ENCODE data around the gene RABIF. TPM values are rescaled to one million over a fixed set of nuclear protein-coding genes. Genes with fewer than 3 reads are reported as not detected.
"Not testable (repeated sequence)": the region's sequence is repeated elsewhere in the genome, so short reads cannot be mapped to it uniquely, and the experiment has no call there.

RABIF gene
- total RNA-seq: 10 to 100 TPM in 6 of 8 experiments, 1 to 10 TPM in 2; 8.1 to 16.3 (median 10.8) TPM

DNA sequence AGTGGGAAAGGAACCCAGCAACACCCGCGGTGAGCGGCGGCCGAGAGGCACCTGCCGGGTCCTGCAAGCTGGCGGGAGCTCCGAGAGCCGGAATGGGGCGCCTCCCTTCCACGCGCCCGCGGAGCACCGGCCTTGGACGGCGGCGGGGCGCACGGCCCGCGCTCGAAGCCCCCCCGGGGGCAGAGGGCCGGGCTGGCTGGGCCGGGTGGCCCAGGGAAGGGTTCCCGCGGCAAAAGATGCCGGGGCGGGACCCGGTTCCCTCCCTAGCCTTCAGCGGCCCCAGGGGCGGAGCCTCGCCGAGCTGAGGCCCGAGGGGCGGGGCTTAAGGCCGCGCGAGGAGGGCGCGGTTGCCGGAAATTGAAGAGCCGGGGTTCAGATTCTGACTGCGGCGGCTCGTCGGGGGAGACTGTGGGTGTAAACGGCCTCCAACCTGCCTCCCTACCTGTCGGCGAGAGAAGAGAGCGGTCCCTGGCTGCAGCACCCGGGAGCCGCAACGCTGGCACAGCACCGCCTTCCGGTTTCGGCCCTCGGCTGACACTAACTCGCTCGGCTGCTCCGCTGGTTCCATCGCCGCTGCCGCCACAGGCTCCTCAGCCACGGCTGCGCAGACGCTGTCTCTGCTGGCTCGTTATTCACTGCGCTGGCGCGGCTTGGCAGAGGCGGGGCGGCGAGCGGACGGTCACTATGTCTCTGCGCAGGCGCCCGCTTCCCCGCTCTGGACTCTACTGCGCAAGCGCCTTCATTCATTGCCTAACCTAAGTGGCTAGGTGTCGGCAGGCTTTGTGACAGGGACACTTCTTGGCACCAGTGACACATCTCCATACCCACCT, at the start of gene RABIF:
Gene RABIF (minus strand): TSS at position 619 of the 830 bp plus-strand sequence. CDS start 51 bp downstream, at position 568.
- in situ Hi-C loops (cut with MboI; ENCODE audit: low pct_unique_long_range_greater_than_20kb in 2 of 9, low sequenced_read_pairs in 9 of 9, unreplicated experiment in 9 of 9): no loop called here
- 0 to 7% (median 0%) methylated on average over 1 to 16 of the region's 84 CpGs; no CpG with 5 or more reads in 3 of the 10 experiments for WGBS, 10 experiments
- Histone ChIP-seq H3K4me3 (peak within 1 kb of the TSS; percentile 54 to 73 (median 69)), H3K27ac (peak within 1 kb of the TSS; percentile 86 to 88), H3K4me1 (replicated peaks in 1 of 2) (peaks cover 7 to 8% of the 10 kb centered on the region in 2 donors)
- peak; percentile 91 to 96 (median 93) for ATAC-seq (replicated peaks in 6 of 8)

DNA sequence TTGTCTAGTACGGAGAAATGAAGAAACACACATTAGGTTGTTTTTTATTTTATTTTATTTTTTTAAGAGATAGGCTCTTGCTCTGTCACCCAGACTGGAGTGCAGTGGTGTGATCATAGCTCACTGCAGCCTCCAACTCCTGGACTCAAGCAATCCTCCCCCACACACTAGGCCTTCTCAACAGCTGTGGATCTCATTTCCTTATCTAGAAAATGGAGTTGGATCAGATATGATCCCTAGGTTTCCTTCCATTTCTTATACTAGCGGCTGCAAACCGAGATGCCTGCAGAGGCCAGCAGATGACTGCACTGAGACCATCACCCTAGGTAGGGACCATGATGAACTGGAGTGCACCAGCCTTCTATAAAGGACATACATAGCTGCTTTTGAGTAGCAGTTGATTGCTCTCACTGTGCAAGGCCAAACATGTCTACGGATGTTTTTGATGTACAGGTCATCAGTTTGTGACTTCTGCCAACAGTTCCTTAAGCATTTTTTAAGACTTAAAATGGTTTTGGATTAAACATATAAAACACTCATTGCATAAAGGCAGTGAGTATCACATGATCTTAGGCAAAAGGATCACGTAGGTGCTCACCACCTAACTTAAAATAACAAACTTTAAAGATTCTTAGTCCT, 49.5 kb upstream of the RABIF start:
- H3K4me3 ChIP-seq: no peak overlapping the region
- H3K4me1 ChIP-seq (replicated peaks in 1 of 2): no peaks in the 10 kb centered on the region
- no peak overlapping the region for H3K27ac ChIP-seq
- 50 to 100% (median 90%) methylated on average over 2 to 5 of the region's 5 CpGs for WGBS, 10 experiments
- ATAC-seq (replicated peaks in 6 of 8): no peak
- in situ Hi-C loops (cut with MboI; ENCODE audit: low pct_unique_long_range_greater_than_20kb in 2 of 9, low sequenced_read_pairs in 9 of 9, unreplicated experiment in 9 of 9): no loop called here

DNA sequence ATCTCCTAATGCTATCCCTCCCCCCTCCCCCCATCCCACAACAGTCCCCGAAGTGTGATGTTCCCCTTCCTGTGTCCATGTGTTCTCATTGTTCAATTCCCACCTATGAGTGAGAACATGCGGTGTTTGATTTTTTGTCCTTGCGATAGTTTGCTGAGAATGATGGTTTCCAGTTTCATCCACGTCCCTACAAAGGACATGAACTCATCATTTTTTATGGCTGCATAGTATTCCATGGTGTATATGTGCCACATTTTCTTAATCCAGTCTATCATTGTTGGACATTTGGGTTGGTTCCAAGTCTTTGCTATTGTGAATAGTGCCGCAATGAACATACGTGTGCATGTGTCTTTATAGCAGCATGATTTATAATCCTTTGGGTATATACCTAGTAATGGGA, 47.5 kb upstream of the RABIF start:
- H3K27ac ChIP-seq; H3K4me1 ChIP-seq (replicated peaks in 1 of 2); H3K4me3 ChIP-seq; in situ Hi-C loops (cut with MboI; ENCODE audit: low pct_unique_long_range_greater_than_20kb in 2 of 9, low sequenced_read_pairs in 9 of 9, unreplicated experiment in 9 of 9); ATAC-seq (replicated peaks in 6 of 8): not testable (repeated sequence)
- WGBS, 10 experiments: no CpG with 5 or more reads among the region's 6 CpGs

DNA sequence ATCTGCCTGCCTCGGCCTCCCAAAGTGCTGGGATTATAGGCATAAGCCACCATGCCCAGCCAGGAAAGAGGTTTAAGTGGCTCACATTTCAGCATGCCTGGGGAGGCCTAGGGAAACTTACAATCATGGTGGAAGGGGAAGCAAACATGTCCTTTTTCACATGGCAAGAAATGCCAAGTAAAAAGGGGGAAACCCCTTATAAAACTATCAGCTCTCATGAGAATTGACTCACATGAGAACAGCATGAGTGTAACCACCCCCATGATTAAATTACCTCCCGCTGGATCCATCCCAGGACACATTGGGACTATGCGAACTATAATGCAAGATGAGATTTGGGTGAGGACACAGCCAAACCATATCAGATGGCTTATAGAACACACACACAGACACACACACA, 46.9 kb upstream of the RABIF start:
- H3K27ac ChIP-seq: no peak overlapping the region
- in situ Hi-C loops (cut with MboI; ENCODE audit: low pct_unique_long_range_greater_than_20kb in 2 of 9, low sequenced_read_pairs in 9 of 9, unreplicated experiment in 9 of 9): no loop called here
- no peak overlapping the region for H3K4me3 ChIP-seq
- no peaks in the 10 kb centered on the region for H3K4me1 ChIP-seq (replicated peaks in 1 of 2)
- no peak for ATAC-seq (replicated peaks in 6 of 8)
- WGBS, 10 experiments: 14 to 64% (median 50%) methylated on average over 1 to 3 of the region's 3 CpGs; no CpG with 5 or more reads in 3 of the 10 experiments

DNA sequence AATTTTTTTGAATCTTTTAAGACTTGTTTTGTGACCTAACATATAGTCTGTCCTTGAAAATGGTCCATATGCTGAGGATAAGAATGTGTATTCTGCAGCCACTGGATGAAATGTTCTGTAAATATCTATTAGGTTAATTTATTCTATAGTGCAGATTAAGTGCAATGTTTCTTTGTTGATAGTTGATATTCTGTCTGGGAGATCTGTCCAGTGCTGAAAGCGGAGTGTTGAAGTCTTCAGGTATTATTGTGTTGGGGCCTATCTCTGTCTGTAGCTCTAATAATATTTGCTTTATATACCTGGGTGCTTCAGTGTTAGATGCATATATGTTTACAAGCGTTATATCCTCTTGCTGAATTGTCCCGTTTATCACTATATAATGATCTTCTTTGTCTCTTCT, 45.8 kb upstream of the RABIF start:
- ATAC-seq (replicated peaks in 6 of 8): no peak
- no peak overlapping the region for H3K27ac ChIP-seq
- in situ Hi-C loops (cut with MboI; ENCODE audit: low pct_unique_long_range_greater_than_20kb in 2 of 9, low sequenced_read_pairs in 9 of 9, unreplicated experiment in 9 of 9): no loop called here
- WGBS, 10 experiments: 50 to 93% (median 85%) methylated on average over 2 to 3 of the region's 3 CpGs
- H3K4me3 ChIP-seq: no peak overlapping the region
- H3K4me1 ChIP-seq (replicated peaks in 1 of 2): no peaks in the 10 kb centered on the region

DNA sequence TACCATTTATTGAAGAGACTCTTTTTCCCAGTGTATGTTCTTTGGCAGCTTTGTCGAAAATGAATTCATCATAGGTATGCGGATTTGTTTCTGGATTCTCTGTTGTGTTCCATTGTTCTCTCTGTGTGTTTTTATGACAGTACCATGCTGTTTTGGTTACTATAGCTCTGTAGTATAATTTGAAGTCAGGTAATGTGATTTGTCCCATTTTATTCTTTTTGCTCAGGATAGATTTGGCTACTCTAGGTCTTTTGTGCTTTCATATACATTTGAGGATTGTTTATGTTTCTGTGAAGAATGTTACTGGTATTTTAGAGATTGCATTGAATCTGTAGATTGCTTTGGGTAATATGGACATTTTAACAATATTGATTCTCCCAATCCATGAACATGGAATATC, 43.5 kb upstream of the RABIF start:
- no peak overlapping the region for H3K27ac ChIP-seq
- ATAC-seq (replicated peaks in 6 of 8): no peak
- H3K4me1 ChIP-seq (replicated peaks in 1 of 2): no peaks in the 10 kb centered on the region
- H3K4me3 ChIP-seq: no peak overlapping the region
- WGBS, 10 experiments: 50 to 95% (median 72%) methylated on average over 2 of the region's 2 CpGs; no CpG with 5 or more reads in 2 of the 10 experiments
- in situ Hi-C loops (cut with MboI; ENCODE audit: low pct_unique_long_range_greater_than_20kb in 2 of 9, low sequenced_read_pairs in 9 of 9, unreplicated experiment in 9 of 9): no loop called here

DNA sequence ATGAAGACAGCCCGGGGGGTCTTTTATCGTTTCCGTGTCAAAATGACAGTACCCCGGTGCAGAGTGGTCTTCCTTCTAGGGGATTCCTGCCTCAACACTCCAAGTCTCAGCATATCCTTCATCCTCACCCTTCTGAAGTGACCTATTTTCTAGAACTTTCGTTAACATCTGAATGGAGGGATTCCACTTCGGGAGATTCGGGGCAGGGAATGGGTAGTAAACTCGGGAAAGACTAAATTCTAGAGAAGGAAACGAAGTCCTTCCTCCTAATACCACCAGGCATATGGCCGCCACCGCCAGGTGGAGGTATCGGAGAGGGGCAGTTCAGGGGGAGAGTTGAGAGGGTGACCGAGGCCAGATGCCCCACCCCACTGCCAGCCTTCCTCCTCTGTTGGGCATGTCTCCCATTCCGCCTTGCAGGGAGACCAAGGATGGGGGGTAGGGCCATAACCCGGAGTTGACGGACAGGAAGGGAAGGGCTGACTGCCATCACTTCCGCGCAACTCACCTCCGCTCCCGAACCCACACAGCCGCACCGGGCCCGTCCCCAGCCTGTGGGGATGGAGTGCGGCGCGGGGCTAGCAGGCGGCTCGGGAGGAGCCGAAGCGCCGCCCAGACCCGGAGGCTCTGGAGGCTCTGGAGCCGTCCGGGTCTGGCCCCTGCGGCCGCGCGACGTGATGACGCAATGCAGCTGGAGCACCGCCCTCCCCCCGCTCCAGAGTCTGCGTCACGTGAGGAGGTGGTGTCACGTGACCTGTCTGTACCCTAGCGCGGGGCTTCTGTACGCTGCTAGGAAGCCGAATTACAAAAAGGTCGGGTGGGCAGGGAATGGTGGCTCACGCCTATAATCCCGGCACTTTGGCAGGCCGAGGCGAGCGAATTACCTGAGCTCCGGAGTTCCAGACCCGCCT, 37.9 kb upstream of the RABIF start, which contains the start of gene KLHL12:
Gene KLHL12 (minus strand): TSS at position 654 of the 911 bp plus-strand sequence. CDS start 2,072 bp downstream, outside the sequence.
- Histone ChIP-seq H3K27ac (peak within 1 kb of the TSS; percentile 65 to 80), H3K4me3 (peak within 1 kb of the TSS; percentile 64 to 95 (median 85)), H3K4me1 (replicated peaks in 1 of 2) (peaks cover 7 to 8% of the 10 kb centered on the region in 2 donors)
- peak; percentile 97 to 99 (median 98) for ATAC-seq (replicated peaks in 6 of 8)
- in situ Hi-C loops (cut with MboI; ENCODE audit: low pct_unique_long_range_greater_than_20kb in 2 of 9, low sequenced_read_pairs in 9 of 9, unreplicated experiment in 9 of 9): no loop called here
- 0 to 24% (median 1%) methylated on average over 1 to 43 of the region's 57 CpGs; no CpG with 5 or more reads in 1 of the 10 experiments for WGBS, 10 experiments

DNA sequence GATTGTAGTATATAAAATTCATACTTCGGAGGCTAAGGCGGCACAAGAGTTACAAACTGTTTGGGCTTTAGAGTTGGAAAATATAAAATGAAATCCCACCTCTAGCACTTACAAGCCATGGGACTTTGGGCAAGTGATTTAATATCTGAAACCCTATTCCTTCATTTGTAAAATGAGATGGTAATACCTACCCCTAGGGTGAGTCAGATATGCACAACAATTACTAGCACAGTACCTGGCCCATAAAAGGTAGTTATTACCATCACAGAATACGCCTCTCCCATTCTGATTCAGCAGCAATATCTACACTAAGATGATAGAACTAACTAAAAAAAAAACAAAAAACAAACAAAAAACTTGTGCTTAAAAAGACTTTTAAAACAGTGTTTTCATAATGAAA, 34.6 kb upstream of the RABIF start:
- H3K4me3 ChIP-seq: no peak overlapping the region
- ATAC-seq (replicated peaks in 6 of 8): no peak
- in situ Hi-C loops (cut with MboI; ENCODE audit: low pct_unique_long_range_greater_than_20kb in 2 of 9, low sequenced_read_pairs in 9 of 9, unreplicated experiment in 9 of 9): no loop called here
- WGBS, 10 experiments: 87 to 100% (median 97%) methylated on average over 1 to 3 of the region's 3 CpGs; no CpG with 5 or more reads in 2 of the 10 experiments
- no peak overlapping the region for H3K27ac ChIP-seq
- peaks cover 7 to 8% of the 10 kb centered on the region in 2 donors for H3K4me1 ChIP-seq (replicated peaks in 1 of 2)

DNA sequence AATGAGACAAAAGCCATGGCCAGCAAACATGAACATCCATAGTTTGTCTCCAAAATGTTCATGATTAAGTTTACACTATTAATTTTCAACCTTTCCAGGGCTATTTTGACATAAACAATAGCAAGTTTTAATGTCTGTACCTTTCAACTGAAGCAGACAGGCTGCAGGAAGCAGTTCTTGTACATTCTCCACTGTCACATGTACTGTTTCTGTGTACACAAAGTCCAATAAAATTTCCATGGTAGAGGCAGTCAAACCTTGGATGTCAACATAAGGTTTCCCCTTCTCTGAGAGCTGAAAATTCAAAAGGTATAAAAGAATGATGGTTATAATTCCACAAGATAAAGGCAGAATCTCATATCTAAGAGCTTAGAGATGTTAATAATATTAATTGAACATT, 30.7 kb upstream of the RABIF start:
- no peak overlapping the region for H3K4me3 ChIP-seq
- in situ Hi-C loops (cut with MboI; ENCODE audit: low pct_unique_long_range_greater_than_20kb in 2 of 9, low sequenced_read_pairs in 9 of 9, unreplicated experiment in 9 of 9): no loop called here
- no peak for ATAC-seq (replicated peaks in 6 of 8)
- no peaks in the 10 kb centered on the region for H3K4me1 ChIP-seq (replicated peaks in 1 of 2)
- no peak overlapping the region for H3K27ac ChIP-seq

DNA sequence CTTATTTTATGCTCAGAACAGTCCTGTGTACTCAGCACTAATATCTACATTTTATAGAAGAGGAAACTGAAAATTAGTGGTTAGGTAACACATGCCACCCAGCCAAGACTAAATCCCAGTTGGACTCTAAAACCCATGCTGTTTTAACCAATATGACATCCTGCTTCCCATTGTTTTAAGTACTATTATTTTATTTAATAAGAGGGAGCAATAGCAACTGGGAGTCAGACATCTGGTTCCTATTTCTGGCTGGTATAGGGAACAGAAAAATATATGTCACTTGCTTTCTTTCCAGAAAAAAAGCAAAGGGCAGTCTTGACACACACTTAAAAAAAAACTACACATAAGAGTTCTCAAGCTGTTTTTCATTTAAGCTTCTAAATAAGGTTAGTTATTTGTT, 26.2 kb upstream of the RABIF start:
- ATAC-seq (replicated peaks in 6 of 8): no peak
- no peaks in the 10 kb centered on the region for H3K4me1 ChIP-seq (replicated peaks in 1 of 2)
- no peak overlapping the region for H3K27ac ChIP-seq
- in situ Hi-C loops (cut with MboI; ENCODE audit: low pct_unique_long_range_greater_than_20kb in 2 of 9, low sequenced_read_pairs in 9 of 9, unreplicated experiment in 9 of 9): no loop called here
- H3K4me3 ChIP-seq: no peak overlapping the region

DNA sequence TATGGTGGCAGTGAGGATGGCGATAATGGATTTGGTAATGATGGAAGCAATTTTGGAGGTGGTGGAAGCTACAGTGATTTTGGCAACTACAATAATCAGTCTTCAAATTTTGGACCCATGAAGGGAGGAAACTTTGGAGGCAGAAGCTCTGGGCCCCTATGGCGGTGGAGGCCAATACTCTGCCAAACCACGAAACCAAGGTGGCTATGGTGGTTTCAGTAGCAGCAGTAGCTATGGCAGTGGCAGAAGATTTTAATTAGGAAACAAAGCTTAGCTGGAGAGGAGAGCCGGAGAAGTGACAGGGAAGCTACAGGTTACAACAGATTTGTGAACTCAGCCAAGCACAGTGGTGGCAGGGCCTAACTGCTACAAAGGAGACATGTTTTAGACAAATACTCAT, 23.5 kb upstream of the RABIF start:
- WGBS, 10 experiments: 74 to 100% (median 95%) methylated on average over 2 to 4 of the region's 4 CpGs; no CpG with 5 or more reads in 3 of the 10 experiments

DNA sequence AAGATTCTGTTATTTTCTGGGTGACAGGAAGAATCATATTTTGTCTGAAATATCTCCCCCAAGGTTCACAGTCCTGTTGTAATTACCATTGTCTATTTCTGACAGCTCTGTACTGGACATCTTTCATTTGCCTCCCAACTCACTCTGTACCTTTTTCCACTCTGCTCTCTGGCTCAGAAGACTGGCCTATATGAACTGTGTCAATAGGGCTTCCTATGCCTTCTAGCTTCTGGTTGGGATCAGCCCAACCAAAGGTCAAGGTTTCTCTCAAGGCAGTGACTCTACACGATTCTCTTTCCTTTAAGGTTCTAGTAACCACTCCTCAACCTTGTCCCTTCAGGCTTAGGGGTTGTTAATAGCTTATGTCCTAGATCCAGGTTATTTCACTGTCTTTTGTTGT, 20.5 kb upstream of the RABIF start:
- in situ Hi-C loops (cut with MboI; ENCODE audit: low pct_unique_long_range_greater_than_20kb in 2 of 9, low sequenced_read_pairs in 9 of 9, unreplicated experiment in 9 of 9): no loop called here
- Histone ChIP-seq H3K27ac (no peak overlapping the region), H3K4me3 (no peak overlapping the region), H3K4me1 (replicated peaks in 1 of 2) (no peaks in the 10 kb centered on the region)
- WGBS, 10 experiments: 40 to 100% (median 92%) methylated on average over 1 of the region's 1 CpG; no CpG with 5 or more reads in 3 of the 10 experiments
- no peak for ATAC-seq (replicated peaks in 6 of 8)

More for the DNA sequence above, 23.5 kb upstream of the RABIF start:
- H3K27ac ChIP-seq; in situ Hi-C loops (cut with MboI; ENCODE audit: low pct_unique_long_range_greater_than_20kb in 2 of 9, low sequenced_read_pairs in 9 of 9, unreplicated experiment in 9 of 9); H3K4me3 ChIP-seq; H3K4me1 ChIP-seq (replicated peaks in 1 of 2); ATAC-seq (replicated peaks in 6 of 8): not testable (repeated sequence)

DNA sequence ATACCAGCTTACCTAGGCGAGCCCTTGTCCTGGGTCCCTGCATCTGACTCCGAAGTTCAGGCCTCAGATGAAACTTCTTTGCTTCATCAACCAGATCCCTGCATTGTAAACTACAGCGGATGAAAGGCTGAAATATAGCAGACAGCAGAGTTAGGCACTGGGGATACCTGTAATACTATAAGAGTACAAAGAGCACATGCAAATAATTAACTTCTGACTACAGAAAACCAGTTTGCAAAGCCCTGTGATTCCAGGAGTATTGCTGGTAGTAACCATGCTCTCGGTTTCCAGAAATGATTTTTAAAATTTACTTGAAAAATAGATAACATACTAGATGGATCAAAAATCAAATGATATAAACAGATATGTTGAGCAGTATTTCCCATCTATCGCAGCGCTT, 20.0 kb upstream of the RABIF start:
- no peak overlapping the region for H3K27ac ChIP-seq
- 80 to 99% (median 94%) methylated on average over 4 to 6 of the region's 6 CpGs; no CpG with 5 or more reads in 1 of the 10 experiments for WGBS, 10 experiments
- no peak overlapping the region for H3K4me3 ChIP-seq
- ATAC-seq (replicated peaks in 6 of 8): no peak
- no peaks in the 10 kb centered on the region for H3K4me1 ChIP-seq (replicated peaks in 1 of 2)
- in situ Hi-C loops (cut with MboI; ENCODE audit: low pct_unique_long_range_greater_than_20kb in 2 of 9, low sequenced_read_pairs in 9 of 9, unreplicated experiment in 9 of 9): no loop called here

All from motor neuron (in vitro differentiated cells).